Activated CD4-positive, alpha-beta T cell treated with anti-CD3 and anti-CD28 coated beads for 36 hours (primary cell): ENCODE data around the gene NOVA2. TPM values are rescaled to one million over a fixed set of nuclear protein-coding genes. Genes with fewer than 3 reads are reported as not detected.

ENCODE experiments used
- ATAC-seq: fragments of 200-7000 bp; cut with Tn5 transposase; one replicate; pipeline ENCODE4 v1.10.0; 2021; ENCODE audit warnings: mild to moderate bottlenecking, moderate library complexity
- CTCF ChIA-PET: fragments of 350-600 bp; sonication (Branson Sonifier 250); formaldehyde crosslinking; loops from one replicate; lab custom pipeline; 2021; ENCODE audit warnings: antibody characterized with exemption; lab: Charles Lee
- POLR2A ChIA-PET: fragments of 350-600 bp; sonication (Branson Sonifier 250); formaldehyde crosslinking; loops from one replicate; lab custom pipeline; 2021; ENCODE audit warnings: antibody characterized with exemption, inconsistent platforms; lab: Charles Lee
- DNase-seq: peaks from one replicate; pipeline ENCODE4 v3.0.0-alpha.2; 2020
- H3K27ac Mint-ChIP-seq: one replicate; pipeline ENCODE4 v1.8.0; 2021; ENCODE audit warnings: mixed read lengths
- H3K27me3 Mint-ChIP-seq: one replicate; pipeline ENCODE4 v1.8.0; 2021; ENCODE audit warnings: mixed read lengths
- H3K36me3 Mint-ChIP-seq: one replicate; pipeline ENCODE4 v1.8.0; 2021; ENCODE audit warnings: low read depth, mixed read lengths
- H3K4me1 Mint-ChIP-seq: one replicate; pipeline ENCODE4 v1.8.0; 2021; ENCODE audit warnings: mixed read lengths
- H3K4me3 Mint-ChIP-seq: one replicate; pipeline ENCODE4 v1.8.0; 2021; ENCODE audit warnings: mild to moderate bottlenecking, moderate library complexity, mixed read lengths
- H3K9me3 Mint-ChIP-seq: one replicate; pipeline ENCODE4 v1.8.0; 2021; ENCODE audit warnings: low read depth, mixed read lengths
- intact Hi-C, 2 experiments: fragments of 100-400 bp; cut with DNase I in 1 of 2; cut with micrococcal nuclease in 1 of 2; formaldehyde crosslinking; loops; one replicate each; pipeline versions ENCODE4 v1.14.2 to v1.15.1; 2022 to 2024; cut with DNase I, micrococcal nuclease
- total RNA-seq, 2 experiments: library from RNA; stranded (reverse); gene quantifications; one replicate each; pipeline ENCODE4 v1.2.3, GENCODE V29; 2021

NOVA2 gene
- total RNA-seq, 2 experiments from 2014 or later = 0.02 to 0.09 TPM

DNA sequence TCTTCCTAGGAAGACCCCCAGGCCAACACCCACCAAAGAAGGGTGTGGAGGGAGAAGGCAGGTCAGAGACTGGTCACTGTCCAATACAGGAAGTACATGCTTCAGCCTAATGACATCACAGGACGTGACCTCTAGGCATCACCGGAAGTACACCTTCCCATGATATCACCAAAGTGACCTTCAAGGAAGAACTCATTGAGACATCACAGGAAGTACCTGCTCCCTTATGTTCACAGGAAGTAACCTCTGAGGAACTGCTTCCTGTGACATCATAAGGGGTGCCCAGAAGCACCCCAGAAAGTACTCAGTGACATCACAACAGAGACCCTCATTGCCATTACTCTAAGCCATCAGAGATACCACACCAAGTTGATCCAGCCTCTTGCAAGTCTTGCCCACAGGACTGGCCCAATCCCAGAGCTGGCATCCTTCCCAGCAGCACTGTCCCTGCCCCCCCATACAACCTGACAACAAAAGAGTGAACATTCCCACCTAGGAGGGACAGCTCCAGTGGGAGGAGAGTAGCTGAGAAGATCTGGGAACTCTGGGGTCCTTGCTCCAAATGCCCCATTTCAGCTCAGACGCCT lies 34.8 kb downstream of the NOVA2 start:
- H3K27ac Mint-ChIP-seq = no peak overlapping the region
- H3K9me3 Mint-ChIP-seq = no peaks in the 10 kb centered on the region
- ChIA-PET CTCF (no interaction called here), POLR2A (no interaction called here)
- H3K4me3 Mint-ChIP-seq = no peak overlapping the region
- peaks cover 3% of the 10 kb centered on the region for H3K36me3 Mint-ChIP-seq
- H3K27me3 Mint-ChIP-seq = peaks cover 31% of the 10 kb centered on the region
- intact Hi-C loops = no loop called here
- no peaks in the 10 kb centered on the region for H3K4me1 Mint-ChIP-seq
- DNase-seq (no peak), ATAC-seq (no peak)

DNA sequence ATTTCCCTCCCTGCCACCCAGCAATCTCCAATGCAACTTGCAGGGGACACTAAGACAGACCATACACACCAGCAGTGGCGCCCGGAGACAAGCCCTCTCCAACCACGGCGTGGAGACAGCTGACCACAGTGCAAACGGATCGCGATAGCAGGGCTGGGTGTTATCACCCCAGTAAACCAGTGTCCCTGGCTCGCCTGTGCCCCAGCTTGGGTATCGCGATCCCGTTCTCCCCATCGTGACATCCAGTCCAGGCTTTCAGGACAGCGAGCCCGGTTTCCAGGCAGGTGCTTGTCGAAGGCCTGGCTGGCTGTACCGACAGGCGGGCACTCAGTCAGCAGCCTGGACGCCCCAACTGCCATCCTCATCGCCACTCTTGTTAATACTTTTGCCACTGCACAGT lies 38.4 kb downstream of the NOVA2 start:
- H3K27me3 Mint-ChIP-seq = peaks cover 34% of the 10 kb centered on the region

DNA sequence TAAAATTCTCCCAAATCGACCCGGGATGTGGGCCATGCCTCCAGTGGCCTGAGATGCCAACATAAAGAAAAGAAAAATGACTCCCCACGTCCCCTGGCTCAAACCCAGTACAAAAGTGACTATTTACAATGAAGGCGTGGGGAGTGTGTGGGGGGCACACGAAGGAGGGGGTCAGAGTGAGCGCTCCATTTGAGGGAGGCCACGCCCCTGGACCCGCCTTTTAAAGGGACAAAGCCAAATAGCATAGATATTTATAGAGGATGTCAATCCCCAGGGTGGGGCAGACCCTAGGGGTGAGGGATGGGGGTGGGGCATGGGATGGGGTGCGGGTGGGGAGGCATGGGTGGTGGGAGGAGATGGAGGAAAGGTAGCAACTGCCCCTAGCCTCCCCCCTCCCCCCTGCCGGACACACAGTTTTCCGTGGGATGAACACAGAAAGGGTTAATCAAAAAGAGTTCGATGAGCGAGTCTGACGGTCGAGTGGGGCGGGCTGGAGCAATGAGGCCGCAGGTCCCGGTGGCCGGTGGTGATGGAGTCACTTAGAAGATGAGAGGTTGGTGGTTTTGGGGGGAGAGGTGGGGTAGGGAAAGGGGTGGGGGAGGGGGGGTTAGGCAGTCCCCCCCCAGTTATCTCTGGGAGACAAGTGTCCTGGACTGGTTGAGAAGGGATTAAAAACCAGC lies 39.0 kb downstream of the NOVA2 start:
- POLR2A ChIA-PET = no interaction called here
- intact Hi-C loops = no loop called here
- no peak for ATAC-seq
- H3K36me3 Mint-ChIP-seq = peaks cover 3% of the 10 kb centered on the region
- H3K27ac Mint-ChIP-seq = no peak overlapping the region
- no peak for DNase-seq
- CTCF ChIA-PET = no interaction called here
- H3K4me1 Mint-ChIP-seq = no peaks in the 10 kb centered on the region
- H3K27me3 Mint-ChIP-seq = peaks cover 32% of the 10 kb centered on the region
- H3K9me3 Mint-ChIP-seq = no peaks in the 10 kb centered on the region
- no peak overlapping the region for H3K4me3 Mint-ChIP-seq

More for the DNA sequence above, 38.4 kb downstream of the NOVA2 start:
- Mint-ChIP-seq H3K4me3 (no peak overlapping the region), H3K9me3 (no peaks in the 10 kb centered on the region), H3K36me3 (peaks cover 3% of the 10 kb centered on the region), H3K27ac (no peak overlapping the region), H3K4me1 (no peaks in the 10 kb centered on the region)
- ATAC-seq (no peak), DNase-seq (no peak)
- intact Hi-C loops = no loop called here
- POLR2A ChIA-PET = no interaction called here
- CTCF ChIA-PET = no interaction called here

GRCh38 chr19:45933759-45934158 lies 39.9 kb downstream of the NOVA2 start:
- Mint-ChIP-seq H3K4me1 (no peaks in the 10 kb centered on the region), H3K4me3 (no peak overlapping the region), H3K36me3 (peaks cover under 1% of the 10 kb centered on the region), H3K27ac (no peak overlapping the region), H3K9me3 (no peaks in the 10 kb centered on the region), H3K27me3 (peaks cover 24% of the 10 kb centered on the region)
- ATAC-seq = no peak
- intact Hi-C loops = no loop called here
- DNase-seq = no peak
- CTCF ChIA-PET = no interaction called here
- POLR2A ChIA-PET = no interaction called here

- ChIA-PET POLR2A (no interaction called here), CTCF (no interaction called here)
- no peak overlapping the region for H3K27ac Mint-ChIP-seq
- ATAC-seq (no peak), DNase-seq (no peak)
- H3K4me1 Mint-ChIP-seq = peaks cover 12% of the 10 kb centered on the region
- intact Hi-C loops = no loop called here
- peaks cover 22% of the 10 kb centered on the region for H3K27me3 Mint-ChIP-seq
- no peak overlapping the region for H3K4me3 Mint-ChIP-seq
- no peaks in the 10 kb centered on the region for H3K36me3 Mint-ChIP-seq
- no peaks in the 10 kb centered on the region for H3K9me3 Mint-ChIP-seq
Measured at GRCh38 chr19:45931055-45931454, 42.6 kb downstream of the NOVA2 start.

GRCh38 chr19:45929247-45929646 lies 44.4 kb downstream of the NOVA2 start:
- ATAC-seq (no peak), DNase-seq (no peak)
- intact Hi-C loops = no loop called here
- Mint-ChIP-seq H3K36me3 (no peaks in the 10 kb centered on the region), H3K27ac (no peak overlapping the region), H3K4me3 (no peak overlapping the region), H3K9me3 (no peaks in the 10 kb centered on the region), H3K4me1 (peaks cover 12% of the 10 kb centered on the region), H3K27me3 (peaks cover 10% of the 10 kb centered on the region)
- POLR2A ChIA-PET = no interaction called here
- CTCF ChIA-PET = interaction anchor here (1.1 kb wide), 1 partner anchor 27 kb away, joined by 3 read pairs; the partner anchor contains the start of gene MYPOP

DNA sequence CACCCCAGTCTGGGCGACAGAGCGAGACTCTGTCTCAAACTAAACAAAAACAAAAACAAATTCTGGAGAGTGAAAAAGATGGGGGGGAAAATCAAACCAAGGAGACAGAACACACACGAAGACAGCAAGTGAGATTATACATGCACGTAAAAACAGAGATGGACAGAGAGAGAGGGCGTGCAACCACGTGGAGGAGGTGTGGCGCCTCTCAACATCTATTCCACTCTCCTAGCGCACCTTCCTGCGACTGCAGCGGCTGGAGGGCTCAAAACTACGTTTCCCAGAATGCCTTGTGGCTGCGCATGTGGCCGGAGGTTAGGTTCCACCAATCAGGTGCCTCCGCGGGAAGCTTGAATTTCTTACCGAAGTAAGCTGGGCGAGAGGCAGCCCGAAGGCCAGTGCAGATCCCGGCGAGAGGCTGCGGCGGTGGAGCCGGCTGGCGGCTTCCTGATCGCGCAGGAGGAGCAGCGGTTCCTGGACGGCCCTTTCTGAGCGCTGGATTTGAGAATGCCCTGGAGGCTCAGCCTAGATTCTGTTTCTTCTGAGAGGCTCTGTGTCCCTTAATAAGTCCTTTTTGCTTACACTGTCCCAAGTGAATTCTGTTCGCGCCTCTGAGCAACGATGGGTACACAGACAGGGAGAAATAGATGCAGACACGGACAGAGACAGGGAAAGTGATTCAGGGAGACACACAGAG lies 46.0 kb downstream of the NOVA2 start:
- H3K4me1 Mint-ChIP-seq = peaks cover 12% of the 10 kb centered on the region
- H3K27ac Mint-ChIP-seq = peak overlapping the region; percentile 68
- H3K9me3 Mint-ChIP-seq = no peaks in the 10 kb centered on the region
- H3K4me3 Mint-ChIP-seq = peak overlapping the region; percentile 56
- intact Hi-C loops = loop anchor here (1.0 kb wide), 7 partner anchors 24 to 197 kb away; partner anchors contain the start of genes IRF2BP1 (in 2 of the 2), CCDC61 (in 1 of the 2), FBXO46 (in 1 of the 2) and SIX5 (in 1 of the 2)
- no peaks in the 10 kb centered on the region for H3K36me3 Mint-ChIP-seq
- ChIA-PET CTCF (interaction anchor here (0.5 to 1.1 kb wide), 7 partner anchors 11 to 252 kb away, joined by 3 to 4 read pairs (median 3); partner anchors contain the start of gene SIX5), POLR2A (interaction anchor here (0.5 to 0.6 kb wide), 2 partner anchors 221 to 283 kb away, joined by 3 read pairs; no protein-coding TSS in a partner anchor)
- ATAC-seq (peak; percentile 100), DNase-seq (peak; percentile 96)
- peaks cover 7% of the 10 kb centered on the region for H3K27me3 Mint-ChIP-seq

DNA sequence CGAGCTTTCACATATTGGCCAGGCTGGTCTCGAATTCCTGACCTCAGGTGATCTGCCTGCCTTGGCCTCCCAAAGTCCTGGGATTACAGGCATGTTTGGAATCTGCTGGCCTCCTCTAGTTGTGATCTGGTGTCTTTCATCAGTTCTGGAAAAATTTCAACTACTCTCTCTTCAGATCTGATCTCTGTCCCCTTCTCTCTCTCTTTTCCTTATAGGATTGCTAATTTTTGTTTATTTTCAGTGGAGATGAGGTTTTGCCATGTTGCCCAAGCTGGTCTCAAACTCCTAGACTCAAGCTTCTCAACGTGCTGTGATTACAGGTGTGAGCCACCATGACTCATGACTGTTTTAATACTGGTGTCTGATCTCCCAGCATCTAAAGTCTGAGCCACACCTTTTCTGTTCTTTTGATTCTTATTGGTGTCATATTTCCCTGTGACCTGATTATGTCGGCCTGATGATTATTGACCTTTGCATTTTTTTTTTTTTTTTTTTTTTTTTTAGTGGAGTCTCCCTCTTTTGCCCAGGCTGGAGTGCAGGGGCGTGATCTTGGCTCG lies 48.7 kb downstream of the NOVA2 start:
- DNase-seq (no peak), ATAC-seq (no peak)
- Mint-ChIP-seq H3K4me3 (no peak overlapping the region), H3K27me3 (peaks cover 3% of the 10 kb centered on the region), H3K36me3 (no peaks in the 10 kb centered on the region), H3K9me3 (no peaks in the 10 kb centered on the region), H3K4me1 (peaks cover 12% of the 10 kb centered on the region), H3K27ac (no peak overlapping the region)
- ChIA-PET POLR2A (no interaction called here), CTCF (interaction anchor here (0.6 to 0.8 kb wide), 2 partner anchors 17 to 168 kb away, joined by 3 read pairs; no protein-coding TSS in a partner anchor)
- intact Hi-C loops = no loop called here

- CTCF ChIA-PET = interaction anchor here (0.8 kb wide), 1 partner anchor 207 kb away, joined by 3 read pairs; no protein-coding TSS in a partner anchor
- ATAC-seq = peak; percentile 55
Measured at GRCh38 chr19:45922281-45922680, 51.4 kb downstream of the NOVA2 start.

GRCh38 chr19:45920458-45920857 lies 53.2 kb downstream of the NOVA2 start:
- POLR2A ChIA-PET = no interaction called here

More at GRCh38 chr19:45922281-45922680, 51.4 kb downstream of the NOVA2 start:
- H3K36me3 Mint-ChIP-seq = no peaks in the 10 kb centered on the region
- peaks cover 4% of the 10 kb centered on the region for H3K4me1 Mint-ChIP-seq
- H3K4me3 Mint-ChIP-seq = no peak overlapping the region
- peaks cover 2% of the 10 kb centered on the region for H3K27me3 Mint-ChIP-seq
- POLR2A ChIA-PET = no interaction called here
- H3K27ac Mint-ChIP-seq = no peak overlapping the region
- DNase-seq = peak; percentile 36
- intact Hi-C loops = no loop called here
- no peaks in the 10 kb centered on the region for H3K9me3 Mint-ChIP-seq

GRCh38 chr19:45919678-45920077 lies 54.0 kb downstream of the NOVA2 start:
- intact Hi-C loops = loop anchor here in 1 of 2 experiments (2.0 kb wide), 1 partner anchor 29 kb away; no protein-coding TSS in a partner anchor
- ChIA-PET POLR2A (no interaction called here), CTCF (interaction anchor here (0.6 kb wide), 1 partner anchor 184 kb away, joined by 3 read pairs; no protein-coding TSS in a partner anchor)
- Mint-ChIP-seq H3K36me3 (no peaks in the 10 kb centered on the region), H3K27me3 (peaks cover 6% of the 10 kb centered on the region), H3K27ac (no peak overlapping the region), H3K9me3 (no peaks in the 10 kb centered on the region), H3K4me3 (no peak overlapping the region), H3K4me1 (peaks cover 2% of the 10 kb centered on the region)
- DNase-seq = peak; percentile 16
- ATAC-seq = no peak

More at GRCh38 chr19:45920458-45920857, 53.2 kb downstream of the NOVA2 start:
- CTCF ChIA-PET = interaction anchor here (0.6 kb wide), 1 partner anchor 28 kb away, joined by 3 read pairs; no protein-coding TSS in a partner anchor
- peak; percentile 33 for DNase-seq
- Mint-ChIP-seq H3K4me1 (peaks cover 2% of the 10 kb centered on the region), H3K36me3 (no peaks in the 10 kb centered on the region), H3K27ac (no peak overlapping the region), H3K4me3 (no peak overlapping the region), H3K27me3 (peaks cover 6% of the 10 kb centered on the region), H3K9me3 (no peaks in the 10 kb centered on the region)
- intact Hi-C loops = no loop called here
- peak; percentile 56 for ATAC-seq
